Heart left ventricle (tissue), 16 donors: ENCODE data around the gene HSPE1. TPM values are rescaled to one million over a fixed set of nuclear protein-coding genes. Genes with fewer than 3 reads are reported as not detected.

Source experiments
- ATAC-seq, 4 donors: fragments of 200-7000 bp; cut with Tn5 transposase; one replicate each; pipeline ENCODE4 v1.9.1; 2020 to 2022; ENCODE audit warnings: moderate library complexity in 4 of 4, mild to moderate bottlenecking in 3 of 4, moderate number of reproducible peaks in 1 of 4
- DNase-seq, 5 donors: peaks; one replicate each; pipeline ENCODE4 v3.0.0-alpha.2; 2020
- H3K27ac ChIP-seq, 12 donors: fragments of 200-600 bp; sonication (generic) in 4 of 12; one replicate each; pipeline versions ENCODE4 v1.5.0 to v1.8.0; 2016 to 2022; ENCODE audit warnings: mild to moderate bottlenecking in 2 of 12
- H3K27me3 ChIP-seq, 9 donors: fragments of 200-600 bp; sonication (generic) in 2 of 9; one replicate each; pipeline versions ENCODE4 v1.5.1 to v1.8.0; 2016 to 2022; ENCODE audit warnings: mild to moderate bottlenecking in 3 of 9
- H3K36me3 ChIP-seq, 9 donors: fragments of 200-600 bp; sonication (generic) in 2 of 9; one replicate each; pipeline versions ENCODE4 v1.5.0 to v1.8.0; 2018 to 2022; ENCODE audit warnings: mild to moderate bottlenecking in 2 of 9
- H3K4me1 ChIP-seq, 12 donors: fragments of 200-600 bp; sonication (generic) in 4 of 12; one replicate each; pipeline versions ENCODE4 v1.5.0 to v1.8.0; 2016 to 2022; ENCODE audit warnings: mild to moderate bottlenecking in 3 of 12
- H3K4me3 ChIP-seq, 12 donors: fragments of 200-600 bp; sonication (generic) in 4 of 12; one replicate each; pipeline versions ENCODE4 v1.5.0 to v1.8.0; 2017 to 2022; ENCODE audit warnings: mild to moderate bottlenecking in 9 of 12, moderate library complexity in 4 of 12
- H3K9me3 ChIP-seq, 12 donors: fragments of 200-600 bp; sonication (generic) in 4 of 12; one replicate each; pipeline versions ENCODE4 v1.5.0 to v1.8.0; 2016 to 2022; ENCODE audit warnings: mild to moderate bottlenecking in 1 of 12
- CTCF ChIP-seq, 12 donors: fragments of 200-600 bp; sonication (generic) in 4 of 12; IDR thresholded peaks; one replicate each; pipeline versions ENCODE4 v1.5.0 to v1.8.0; 2018 to 2022; ENCODE audit warnings: antibody characterized with exemption in 12 of 12, mild to moderate bottlenecking in 5 of 12
- POLR2A ChIP-seq, 2 donors: fragments of 450-650 bp; IDR thresholded peaks; one replicate each; pipeline ENCODE4 v1.6.1; 2017; ENCODE audit warnings: antibody characterized with exemption in 2 of 2, mild to moderate bottlenecking in 2 of 2, moderate library complexity in 2 of 2
- WGBS, 4 donors: extraction: QIAGEN DNeasy Blood & Tissue Kit in 2 of 4; methylation state at CpG; one replicate each; pipeline versions ENCODE4 v1.1.5 to v1.1.7; 2013 to 2018; 5-methylcytosine and 5-hydroxymethylcytosine counted together
- intact Hi-C, 10 donors: fragments of 100-400 bp; cut with DNase I; formaldehyde crosslinking; loops; one replicate each; pipeline versions ENCODE4 v1.11.1 to v1.14.2; 2022
- polyA plus RNA-seq, 2 donors: library from polyadenylated mRNA; stranded (reverse); fragments of 200-250 nt; gene quantifications; one replicate each; pipeline ENCODE4 v1.2.3, GENCODE V29; 2013
- total RNA-seq, 9 donors: library from RNA; depleted of rRNA in 2 of 9; stranded (reverse); fragments of >200 nt in 2 of 9; fragmentation: NEBNext Ultra II Directional in 3 of 9; extraction: Animal tissue kit (Norgen Biotek cat#: 25700) in 3 of 9; gene quantifications; one replicate each; pipeline versions ENCODE4 v1.1.0 to v1.2.4, GENCODE V29; 2016 to 2023
- donor health status: ischemic (EF 13 %, LVEDD 7.1; RV severe dilation, severe dysfunction).
- donor health status: healthy with polysubstance abuse.
- donor health status: DM: no; HTN: yes; CAD: no.
- donor health status: DM: no; HTN: no; CAD: no.
- donor health status: ischemic (EF 25% LVEDD 6.9; RV normal size, moderate dysfunction).
- donor health status: ischemic (EF 25% LVEDD 5.7; RV mildly dilated, moderate dysfunction).
- donor health status: healthy.
- donor health status: DM: yes; HTN: yes; CAD: no.
- donor health status: ischemic (EF 35%, LVEDD 5.7; RV mildly dilated, moderate dysfunction).
- donor health status: nonischemic (EF 11% LVEDD 7.7; RV severe dilation, severe dysfunction).
- donor health status: DM: yes; HTN: yes; CAD: no.
- donor health status: PGD.
- donor health status: ischemic (EF 29% LVEDD 5.4; RV normal size, mild dysfunction).
- donor health status: nonischemic (EF 23%, LVEDD 6.1; RV moderate dilation, normal function).

The HSPE1 gene
- total and polyA plus RNA-seq, 11 donors = 75.0 to 261 (median 108) TPM

- Histone ChIP-seq H3K9me3 (no peaks in the 10 kb centered on the region), H3K36me3 (no peaks in the 10 kb centered on the region), H3K27ac (peak within 1 kb of the TSS; percentile 88 to 100 (median 98)), H3K4me3 (peak within 1 kb of the TSS; percentile 44 to 98 (median 78)), H3K27me3 (no peaks in the 10 kb centered on the region), H3K4me1 (peaks cover 0 to 44% (median 19%) of the 10 kb centered on the region in 12 donors)
- intact Hi-C loops = loop anchor here in 9 of 10 donors (1.0 to 10.0 kb wide), 9 partner anchors 17 to 251 kb away; partner anchors contain the start of genes SF3B1 (in 7 of the 9), HSPE1 (in 5 of the 9), HSPD1 (in 2 of the 9) and MARS2 (in 1 of the 9)
- TF ChIP-seq CTCF (IDR thresholded peaks at IDR 0.05) = peak in 11 of 12 donors; percentile 6 to 71 (median 42)
- peak; percentile 36 to 89 for TF ChIP-seq POLR2A (IDR thresholded peaks at IDR 0.05)
- DNase-seq (peak; percentile 99 to 100 (median 100)), ATAC-seq (peak; percentile 98 to 99 (median 98))
- WGBS, 4 donors = 0 to 1% (median 0%) methylated on average over 41 to 70 of the region's 70 CpGs
Measured at GRCh38 chr2:197453123-197453913, 46.9 kb upstream of the HSPE1 start, which contains the start of gene COQ10B. Gene COQ10B, plus strand, starts transcription at chr2:197453552. Its CDS starts 9 bp downstream, at chr2:197453561.

GRCh38 chr2:197453914-197454398, 46.2 kb upstream of the HSPE1 start:
- Histone ChIP-seq H3K4me1 (peaks cover 0 to 51% (median 20%) of the 10 kb centered on the region in 12 donors), H3K4me3 (peak overlapping the region; percentile 44 to 98 (median 78)), H3K9me3 (no peaks in the 10 kb centered on the region), H3K27ac (peak overlapping the region; percentile 88 to 100 (median 98)), H3K36me3 (peaks cover 0 to 2% (median 0%) of the 10 kb centered on the region in 9 donors), H3K27me3 (no peaks in the 10 kb centered on the region)
- ATAC-seq (peak; percentile 50 to 76 (median 74)), DNase-seq (peak in 2 of 5 donors; percentile 77 to 78)
- intact Hi-C loops = loop anchor here in 9 of 10 donors (1.0 to 10.0 kb wide), 9 partner anchors 18 to 251 kb away; partner anchors contain the start of genes SF3B1 (in 7 of the 9), HSPE1 (in 5 of the 9), HSPD1 (in 2 of the 9) and MARS2 (in 1 of the 9)
- TF ChIP-seq CTCF (IDR thresholded peaks at IDR 0.05) = no peak
- peak in 1 of 2 donors; percentile 24 for TF ChIP-seq POLR2A (IDR thresholded peaks at IDR 0.05)
- 0 to 1% (median 0%) methylated on average over 10 to 11 of the region's 11 CpGs for WGBS, 4 donors

GRCh38 chr2:197454923-197455322, 45.3 kb upstream of the HSPE1 start:
- ATAC-seq (no peak), DNase-seq (no peak)
- no peaks in the 10 kb centered on the region for H3K9me3 ChIP-seq
- peak overlapping the region in 3 of 12 donors; percentile 98 to 99 (median 99) for H3K27ac ChIP-seq
- no peaks in the 10 kb centered on the region for H3K27me3 ChIP-seq
- intact Hi-C loops = loop anchor here in 4 of 10 donors (5.0 to 10.0 kb wide), 3 partner anchors 42 to 250 kb away; partner anchors contain the start of genes HSPE1 (in 2 of the 4), HSPD1 (in 1 of the 4) and MARS2 (in 1 of the 4)
- peaks cover 0 to 59% (median 26%) of the 10 kb centered on the region in 12 donors for H3K4me1 ChIP-seq
- peak overlapping the region in 9 of 12 donors; percentile 70 to 98 (median 84) for H3K4me3 ChIP-seq
- TF ChIP-seq POLR2A (IDR thresholded peaks at IDR 0.05) = no peak
- no peak for TF ChIP-seq CTCF (IDR thresholded peaks at IDR 0.05)
- H3K36me3 ChIP-seq = peaks cover 0 to 12% (median 3%) of the 10 kb centered on the region in 9 donors
- WGBS, 4 donors = 64 to 82% (median 70%) methylated on average over 2 of the region's 2 CpGs
